Osteocyte (in vitro differentiated cells): ENCODE results near the gene STMP1. TPM values are rescaled to one million over a fixed set of nuclear protein-coding genes. Genes with fewer than 3 reads are reported as not detected.

Source experiments
- DNase-seq: peaks from one replicate; pipeline ENCODE4 v3.0.0; 2021; ENCODE audit warnings: mixed read lengths; ENCODE audit not compliant: unreplicated experiment; ENCODE audit errors: extremely low spot score
- H3K27ac Mint-ChIP-seq: one replicate; pipeline ENCODE4 v1.8.0; 2021; ENCODE audit warnings: mild to moderate bottlenecking, mixed read lengths; ENCODE audit not compliant: unreplicated experiment
- H3K27me3 Mint-ChIP-seq: one replicate; pipeline ENCODE4 v1.8.0; 2021; ENCODE audit warnings: mixed read lengths; ENCODE audit not compliant: unreplicated experiment
- H3K36me3 Mint-ChIP-seq: one replicate; pipeline ENCODE4 v1.8.0; 2021; ENCODE audit warnings: mixed read lengths; ENCODE audit not compliant: unreplicated experiment
- H3K4me1 Mint-ChIP-seq: one replicate; pipeline ENCODE4 v1.8.0; 2021; ENCODE audit warnings: mixed read lengths; ENCODE audit not compliant: unreplicated experiment
- H3K4me3 Mint-ChIP-seq: one replicate; pipeline ENCODE4 v1.8.0; 2021; ENCODE audit warnings: mild to moderate bottlenecking, moderate library complexity, mixed read lengths; ENCODE audit not compliant: unreplicated experiment
- H3K9me3 Mint-ChIP-seq: one replicate; pipeline ENCODE4 v1.8.0; 2021; ENCODE audit warnings: mixed read lengths; ENCODE audit not compliant: unreplicated experiment
- total RNA-seq: library from RNA; stranded (reverse); gene quantifications from 2 replicates; pipeline ENCODE4 v1.2.1, GENCODE V29; 2021
- TF ChIP-seq, protein P1 (sequence below): fragments of 200-600 bp; sonication (generic); IDR thresholded peaks from 2 replicates; pipeline ENCODE4 v1.5.0; 2021; ENCODE audit warnings: antibody characterized with exemption, mild to moderate bottlenecking, moderate library complexity

Gene STMP1
- total RNA-seq, 1 donor from 2014 or later: 45.4 TPM

DNA sequence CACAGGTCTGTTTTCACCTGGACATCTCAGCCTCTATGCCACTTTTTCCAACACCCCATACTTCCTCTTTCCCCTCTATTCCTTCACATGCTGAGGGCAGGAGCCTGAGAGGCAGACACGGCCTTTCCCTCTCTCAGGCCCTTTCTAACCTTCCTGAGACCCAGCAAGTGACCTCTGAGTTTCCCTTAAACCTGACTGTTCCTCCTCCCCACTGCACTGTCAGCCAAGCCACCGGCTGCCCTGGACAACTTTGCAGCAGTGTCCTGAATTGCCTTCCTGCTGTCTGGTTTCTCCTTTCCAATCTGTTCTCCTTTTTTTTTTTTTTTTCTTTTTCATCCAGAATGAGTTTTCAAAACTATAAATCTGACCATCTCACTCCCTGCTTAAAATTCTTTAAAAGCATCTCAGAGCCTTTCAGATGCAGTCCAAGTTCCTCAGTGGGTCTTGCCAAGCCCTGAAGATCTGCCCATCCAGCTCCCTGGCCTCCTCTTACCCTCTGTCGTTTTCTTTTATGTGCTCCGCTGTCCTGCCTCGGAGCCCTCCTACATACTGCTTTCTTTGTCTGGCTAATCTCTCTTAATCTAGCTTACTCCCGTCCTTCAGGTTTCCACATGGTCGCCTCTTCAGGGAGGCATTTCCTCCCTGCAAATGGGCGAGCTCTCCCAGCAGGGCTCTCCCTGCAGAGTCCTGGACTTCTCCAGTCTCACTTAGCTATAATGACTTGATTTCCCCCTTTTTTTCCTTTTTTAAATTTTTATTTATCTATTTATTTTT lies 35.1 kb downstream of the STMP1 start:
- Mint-ChIP-seq H3K9me3 (no peaks in the 10 kb centered on the region), H3K36me3 (peaks cover 10% of the 10 kb centered on the region), H3K4me1 (no peaks in the 10 kb centered on the region), H3K4me3 (no peak overlapping the region), H3K27ac (no peak overlapping the region), H3K27me3 (no peaks in the 10 kb centered on the region)
- TF ChIP-seq, protein P1, sequence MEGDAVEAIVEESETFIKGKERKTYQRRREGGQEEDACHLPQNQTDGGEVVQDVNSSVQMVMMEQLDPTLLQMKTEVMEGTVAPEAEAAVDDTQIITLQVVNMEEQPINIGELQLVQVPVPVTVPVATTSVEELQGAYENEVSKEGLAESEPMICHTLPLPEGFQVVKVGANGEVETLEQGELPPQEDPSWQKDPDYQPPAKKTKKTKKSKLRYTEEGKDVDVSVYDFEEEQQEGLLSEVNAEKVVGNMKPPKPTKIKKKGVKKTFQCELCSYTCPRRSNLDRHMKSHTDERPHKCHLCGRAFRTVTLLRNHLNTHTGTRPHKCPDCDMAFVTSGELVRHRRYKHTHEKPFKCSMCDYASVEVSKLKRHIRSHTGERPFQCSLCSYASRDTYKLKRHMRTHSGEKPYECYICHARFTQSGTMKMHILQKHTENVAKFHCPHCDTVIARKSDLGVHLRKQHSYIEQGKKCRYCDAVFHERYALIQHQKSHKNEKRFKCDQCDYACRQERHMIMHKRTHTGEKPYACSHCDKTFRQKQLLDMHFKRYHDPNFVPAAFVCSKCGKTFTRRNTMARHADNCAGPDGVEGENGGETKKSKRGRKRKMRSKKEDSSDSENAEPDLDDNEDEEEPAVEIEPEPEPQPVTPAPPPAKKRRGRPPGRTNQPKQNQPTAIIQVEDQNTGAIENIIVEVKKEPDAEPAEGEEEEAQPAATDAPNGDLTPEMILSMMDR: no peak
- DNase-seq: no peak

DNA sequence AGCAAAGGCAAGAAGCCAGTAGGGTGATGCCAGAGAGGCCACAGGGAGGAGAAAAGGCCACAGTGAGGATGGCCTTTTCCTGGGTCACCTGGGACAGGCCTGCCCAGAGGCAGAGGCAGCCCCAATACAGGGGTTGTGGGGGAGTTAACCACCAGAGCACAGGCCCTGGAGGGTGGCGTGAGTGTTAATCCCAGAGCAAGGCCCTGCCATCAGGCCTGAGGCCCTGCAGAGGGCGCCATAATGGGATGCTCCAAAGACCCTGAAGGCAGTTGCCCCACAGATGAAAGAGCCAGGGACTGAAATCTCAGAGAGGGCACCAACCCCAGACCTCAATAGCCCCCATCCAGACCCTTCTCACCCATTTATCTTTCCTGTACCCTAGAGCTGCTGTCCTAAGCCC lies 41.8 kb downstream of the STMP1 start:
- Mint-ChIP-seq H3K27ac (no peak overlapping the region), H3K9me3 (no peaks in the 10 kb centered on the region), H3K4me1 (peaks cover 3% of the 10 kb centered on the region), H3K36me3 (peaks cover 6% of the 10 kb centered on the region), H3K27me3 (no peaks in the 10 kb centered on the region), H3K4me3 (no peak overlapping the region)
- DNase-seq: no peak
- TF ChIP-seq, protein P1: peak; percentile 15

DNA sequence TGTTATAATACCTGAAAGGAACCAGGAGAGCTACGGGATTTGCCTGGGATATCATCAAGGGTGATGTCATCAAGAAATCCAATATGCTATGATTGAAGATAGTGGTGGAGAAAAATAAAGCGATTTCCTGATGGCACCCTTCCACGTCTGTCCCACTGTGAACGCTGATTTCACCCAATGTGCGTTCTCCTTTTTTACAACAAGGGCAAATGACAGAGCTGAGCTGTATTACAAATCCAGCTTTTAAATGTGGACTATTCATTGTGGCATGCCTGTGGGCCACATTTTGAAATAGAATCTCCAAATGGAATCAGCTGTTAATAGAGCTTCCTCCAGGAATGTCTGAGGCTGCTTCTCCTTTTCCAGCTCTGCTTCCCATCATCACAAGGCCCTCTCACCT lies 42.4 kb downstream of the STMP1 start:
- no peak for DNase-seq
- no peak overlapping the region for H3K27ac Mint-ChIP-seq
- peaks cover 6% of the 10 kb centered on the region for H3K4me1 Mint-ChIP-seq
- no peaks in the 10 kb centered on the region for H3K27me3 Mint-ChIP-seq
- H3K9me3 Mint-ChIP-seq: no peaks in the 10 kb centered on the region
- no peak overlapping the region for H3K4me3 Mint-ChIP-seq
- H3K36me3 Mint-ChIP-seq: peaks cover 6% of the 10 kb centered on the region
- TF ChIP-seq, protein P1: no peak

DNA sequence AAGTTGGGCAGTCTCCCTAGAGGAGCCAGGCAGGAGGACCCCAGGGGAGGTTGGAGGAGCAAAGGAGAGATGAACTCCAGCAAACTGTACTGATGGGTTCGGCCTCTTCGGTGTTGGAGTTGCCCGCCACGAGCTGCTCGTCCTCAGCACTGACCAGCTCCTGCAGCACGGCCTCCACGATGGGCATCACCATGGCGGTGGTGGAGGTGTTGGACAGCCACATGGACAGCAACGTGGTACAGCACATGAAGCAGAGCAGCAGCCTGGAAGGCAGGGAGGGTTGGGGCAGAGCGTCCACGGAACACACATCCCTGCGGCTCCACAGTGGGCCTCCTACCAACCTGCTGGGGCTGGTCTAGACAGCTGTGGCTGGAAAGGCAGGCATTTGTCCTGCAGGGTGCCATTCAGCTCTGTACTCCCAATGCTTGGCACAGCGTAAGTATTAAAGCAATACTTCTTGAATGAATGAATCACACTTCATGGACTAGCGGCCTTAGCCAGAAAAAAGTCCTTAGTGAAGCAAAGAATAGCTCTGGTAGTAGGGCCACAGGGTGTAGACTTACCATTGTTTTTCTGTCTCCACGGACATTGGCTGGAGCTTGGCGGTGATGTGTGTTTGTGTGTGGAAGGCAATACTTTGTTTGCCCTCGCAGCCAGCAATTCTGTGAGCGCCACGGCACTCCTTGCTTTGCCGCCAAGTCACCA lies 43.9 kb downstream of the STMP1 start:
- H3K27ac Mint-ChIP-seq: no peak overlapping the region
- no peaks in the 10 kb centered on the region for H3K27me3 Mint-ChIP-seq
- no peaks in the 10 kb centered on the region for H3K36me3 Mint-ChIP-seq

More for the DNA sequence above, 43.9 kb downstream of the STMP1 start:
- H3K4me3 Mint-ChIP-seq: no peak overlapping the region
- DNase-seq: no peak
- TF ChIP-seq, protein P1: no peak
- H3K9me3 Mint-ChIP-seq: no peaks in the 10 kb centered on the region
- peaks cover 6% of the 10 kb centered on the region for H3K4me1 Mint-ChIP-seq
